Activated gamma-delta T cell treated with anti-CD3 and anti-CD28 coated beads, Interleukin-2, amount 50 U/mL, for 16 hours (primary cell): ENCODE measurements around the gene JMJD7.

Source experiments
- DNase-seq: peaks from one replicate; pipeline ENCODE4 v3.0.0-alpha.2; 2020; ENCODE audit warnings: low read depth

Gene JMJD7

GRCh38 chr15:41885321-41885720 is 57.4 kb downstream of the JMJD7 start:
- DNase-seq: no peak

GRCh38 chr15:41885841-41886240 is 57.9 kb downstream of the JMJD7 start:
- no peak for DNase-seq

- DNase-seq: no peak
Observed at GRCh38 chr15:41886741-41887140, 58.8 kb downstream of the JMJD7 start.

GRCh38 chr15:41887161-41887560 is 59.3 kb downstream of the JMJD7 start:
- no peak for DNase-seq
